HEK293T (cell line): Measurements from ENCODE around the gene RPH3AL.

ENCODE experiments used
- BHLHE40 ChIP-seq: fragments of 450-650 bp; IDR thresholded peaks from 2 replicates; pipeline ENCODE4 v1.6.1; 2016; ENCODE audit warnings: mild to moderate bottlenecking, moderate library complexity, borderline replicate concordance
- FOXM1 ChIP-seq: fragments of 450-650 bp; IDR thresholded peaks from 2 replicates; pipeline ENCODE4 v1.6.1; 2017; ENCODE audit warnings: mild to moderate bottlenecking, borderline replicate concordance
- LEF1 ChIP-seq: fragments of 450-650 bp; IDR thresholded peaks from 2 replicates; pipeline ENCODE4 v1.6.1; 2017; ENCODE audit warnings: mild to moderate bottlenecking, borderline replicate concordance
- NFRKB ChIP-seq: fragments of 450-650 bp; IDR thresholded peaks from 2 replicates; pipeline ENCODE4 v1.6.1; 2016; ENCODE audit warnings: mild to moderate bottlenecking, moderate library complexity
- PKNOX1 ChIP-seq: fragments of 450-650 bp; IDR thresholded peaks from 2 replicates; pipeline ENCODE4 v1.6.1; 2016
- SP1 ChIP-seq: fragments of 450-650 bp; IDR thresholded peaks from 2 replicates; pipeline ENCODE4 v1.6.1; 2017
- SUZ12 ChIP-seq: fragments of 450-650 bp; IDR thresholded peaks from 2 replicates; pipeline ENCODE4 v1.6.1; 2016; ENCODE audit warnings: mild to moderate bottlenecking
- TARDBP ChIP-seq: fragments of 450-650 bp; IDR thresholded peaks from 2 replicates; pipeline ENCODE4 v1.6.1; 2016

DNA sequence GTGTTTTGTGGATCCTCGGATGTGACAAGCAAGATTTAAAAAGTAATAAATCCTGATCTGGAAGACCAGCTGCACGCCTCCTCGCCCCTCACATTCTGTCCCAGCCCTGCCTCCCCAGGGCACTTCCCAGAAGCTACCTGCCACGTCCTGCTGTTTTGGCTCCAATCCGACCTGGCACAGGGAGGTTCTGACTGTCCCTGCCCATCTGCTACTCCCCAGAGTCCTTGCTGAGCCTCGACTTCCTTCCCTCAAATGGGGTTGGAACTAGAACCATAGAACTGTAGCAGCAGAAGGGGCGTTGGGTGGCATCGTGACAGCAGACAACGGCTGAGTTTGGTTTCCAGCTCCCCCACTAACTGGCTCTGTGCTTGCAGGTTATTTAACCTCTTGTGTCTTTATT is 71.7 kb downstream of the RPH3AL start:
- TF ChIP-seq BHLHE40 (no peak), SP1 (no peak), FOXM1 (no peak), TARDBP (no peak), LEF1 (no peak), NFRKB (no peak), PKNOX1 (no peak), SUZ12 (no peak)
